Cardiac muscle cell (in vitro differentiated cells and primary cell): ENCODE results near the gene GYG2. TPM values are rescaled to one million over a fixed set of nuclear protein-coding genes. Genes with fewer than 3 reads are reported as not detected.

Experiments
- DNase-seq, 2 donors: peaks; one replicate each; pipeline versions ENCODE4 v3.0.0 to v3.0.0-alpha.2; 2010 to 2017; ENCODE audit warnings: low read depth in 1 of 2, low spot score in 1 of 2
- H3K27ac ChIP-seq: fragments of 200-600 bp; sonication (generic); 2 replicates; pipeline ENCODE4 v1.5.1; 2016
- H3K27me3 ChIP-seq: fragments of 200-600 bp; sonication (generic); 2 replicates; pipeline ENCODE4 v1.6.0; 2016; ENCODE audit warnings: control low read depth
- H3K36me3 ChIP-seq: fragments of 200-600 bp; sonication (generic); 2 replicates; pipeline ENCODE4 v1.5.1; 2016; ENCODE audit warnings: control low read depth
- H3K4me1 ChIP-seq: fragments of 200-600 bp; sonication (generic); 2 replicates; pipeline ENCODE4 v1.8.1; 2017; ENCODE audit warnings: low read depth, mild to moderate bottlenecking, mixed run types
- H3K4me3 ChIP-seq: fragments of 200-600 bp; sonication (generic); 2 replicates; pipeline ENCODE4 v1.5.1; 2016; ENCODE audit warnings: mild to moderate bottlenecking
- H3K9me3 ChIP-seq: fragments of 200-600 bp; sonication (generic); 2 replicates; pipeline ENCODE4 v1.5.1; 2017; ENCODE audit warnings: low read depth, mild to moderate bottlenecking, control low read depth
- polyA plus RNA-seq: library from polyadenylated mRNA; unstranded; fragments of >200 nt; fragmentation: Nextera tagmentation; extraction: Ambion mirVana; gene quantifications from 2 replicates; pipeline ENCODE4 v1.2.1, GENCODE V29; 2016
- total RNA-seq: library from RNA; depleted of rRNA; stranded (reverse); fragments of >200 nt; gene quantifications from 2 replicates; pipeline ENCODE4 v1.2.3, GENCODE V29; 2016
- TF ChIP-seq, protein P1 (sequence below): IDR thresholded peaks from 2 replicates; pipeline ENCODE4 v1.5.1; 2012; ENCODE audit warnings: low read depth, mild to moderate bottlenecking, low read length

Gene GYG2
- total and polyA plus RNA-seq, 2 experiments from 2014 or later: 58.0 to 58.4 TPM

DNA sequence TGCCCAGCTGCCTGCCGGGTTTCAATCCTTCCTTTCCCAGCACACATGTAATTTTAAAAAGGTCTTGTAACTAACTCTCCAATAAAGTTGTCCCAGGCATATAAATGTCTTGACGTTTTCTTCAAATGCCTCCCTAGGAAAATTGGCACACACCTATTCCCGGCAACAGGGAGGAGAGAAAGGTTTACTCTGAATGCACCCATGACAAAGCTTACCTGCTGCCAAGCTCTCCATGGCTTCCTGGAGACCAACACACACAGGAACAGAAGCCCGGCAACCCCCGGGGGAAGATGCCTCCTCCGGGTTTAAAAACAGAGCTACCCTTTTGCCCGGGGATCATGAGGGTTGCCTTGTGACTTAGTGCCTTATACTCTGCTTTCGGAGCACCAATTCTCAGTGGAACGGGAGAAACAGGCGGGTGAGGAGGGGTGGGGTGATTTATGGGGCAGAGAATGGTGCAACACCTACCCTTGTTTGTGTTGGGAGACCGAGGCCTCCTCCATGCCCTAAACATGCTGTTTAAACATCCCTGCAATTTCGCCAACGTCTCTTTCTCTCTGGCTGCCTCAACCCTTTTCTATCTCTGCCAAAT, 4.8 kb upstream of the GYG2 start:
- no peaks in the 10 kb centered on the region for H3K4me1 ChIP-seq
- H3K27ac ChIP-seq: no peak overlapping the region
- no peaks in the 10 kb centered on the region for H3K36me3 ChIP-seq
- H3K27me3 ChIP-seq: no peaks in the 10 kb centered on the region
- DNase-seq: no peak
- no peak overlapping the region for H3K4me3 ChIP-seq
- no peaks in the 10 kb centered on the region for H3K9me3 ChIP-seq
- TF ChIP-seq, protein P1, sequence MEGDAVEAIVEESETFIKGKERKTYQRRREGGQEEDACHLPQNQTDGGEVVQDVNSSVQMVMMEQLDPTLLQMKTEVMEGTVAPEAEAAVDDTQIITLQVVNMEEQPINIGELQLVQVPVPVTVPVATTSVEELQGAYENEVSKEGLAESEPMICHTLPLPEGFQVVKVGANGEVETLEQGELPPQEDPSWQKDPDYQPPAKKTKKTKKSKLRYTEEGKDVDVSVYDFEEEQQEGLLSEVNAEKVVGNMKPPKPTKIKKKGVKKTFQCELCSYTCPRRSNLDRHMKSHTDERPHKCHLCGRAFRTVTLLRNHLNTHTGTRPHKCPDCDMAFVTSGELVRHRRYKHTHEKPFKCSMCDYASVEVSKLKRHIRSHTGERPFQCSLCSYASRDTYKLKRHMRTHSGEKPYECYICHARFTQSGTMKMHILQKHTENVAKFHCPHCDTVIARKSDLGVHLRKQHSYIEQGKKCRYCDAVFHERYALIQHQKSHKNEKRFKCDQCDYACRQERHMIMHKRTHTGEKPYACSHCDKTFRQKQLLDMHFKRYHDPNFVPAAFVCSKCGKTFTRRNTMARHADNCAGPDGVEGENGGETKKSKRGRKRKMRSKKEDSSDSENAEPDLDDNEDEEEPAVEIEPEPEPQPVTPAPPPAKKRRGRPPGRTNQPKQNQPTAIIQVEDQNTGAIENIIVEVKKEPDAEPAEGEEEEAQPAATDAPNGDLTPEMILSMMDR: no peak

GRCh38 chrX:2824886-2825285, 3.8 kb upstream of the GYG2 start:
- Histone ChIP-seq H3K36me3 (no peaks in the 10 kb centered on the region), H3K4me1 (no peaks in the 10 kb centered on the region), H3K4me3 (no peak overlapping the region), H3K9me3 (no peaks in the 10 kb centered on the region), H3K27me3 (no peaks in the 10 kb centered on the region), H3K27ac (no peak overlapping the region)
- no peak for DNase-seq
- TF ChIP-seq, protein P1: no peak

GRCh38 chrX:2828959-2829411, 255 bp downstream of the GYG2 start:
- Histone ChIP-seq H3K4me3 (peak overlapping the region; percentile 72), H3K27ac (no peak overlapping the region)

DNA sequence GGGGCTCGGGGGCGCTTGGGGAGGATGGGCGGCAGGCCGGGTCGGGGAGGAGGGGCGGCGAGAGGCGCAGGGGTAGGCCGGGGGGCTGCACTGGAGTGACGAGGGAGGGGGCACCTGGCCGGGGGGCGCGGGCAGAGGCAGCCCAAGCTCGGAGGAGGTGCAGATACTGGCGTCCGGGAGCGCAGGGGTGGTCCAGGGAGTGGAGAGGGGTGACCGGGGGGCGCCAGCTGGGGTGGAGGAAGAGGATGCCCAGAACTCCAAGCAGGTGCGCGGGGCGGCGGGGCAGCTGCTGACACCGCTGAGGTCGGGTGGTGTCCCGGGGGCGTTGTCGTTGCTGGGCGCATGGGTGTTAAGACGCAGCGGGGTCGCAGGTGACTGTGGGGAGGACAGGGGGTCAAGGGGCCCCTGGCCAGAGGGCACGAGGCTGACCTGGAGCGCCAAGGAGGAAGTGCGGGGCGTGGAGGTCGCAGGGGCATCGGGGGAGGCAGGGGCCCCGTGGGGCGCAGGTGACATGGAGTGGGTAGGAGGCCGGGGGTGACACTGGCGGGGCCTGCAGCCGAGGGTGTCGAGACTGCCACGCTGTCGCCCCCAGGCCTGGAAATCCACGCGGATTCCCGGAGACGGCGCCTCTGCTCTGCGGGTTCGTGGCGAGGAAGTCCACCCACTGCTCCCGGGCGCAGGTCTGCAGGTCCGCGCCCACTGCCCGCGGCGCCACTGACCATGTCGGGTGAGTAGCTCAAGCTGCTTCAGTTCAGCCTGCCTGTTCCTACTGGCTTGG, 928 bp downstream of the GYG2 start:
- H3K9me3 ChIP-seq: no peaks in the 10 kb centered on the region
- H3K4me1 ChIP-seq: no peaks in the 10 kb centered on the region
- TF ChIP-seq, protein P1: no peak
- no peak for DNase-seq
- peak overlapping the region; percentile 72 for H3K4me3 ChIP-seq
- H3K36me3 ChIP-seq: no peaks in the 10 kb centered on the region
- no peaks in the 10 kb centered on the region for H3K27me3 ChIP-seq
- no peak overlapping the region for H3K27ac ChIP-seq

More at GRCh38 chrX:2828959-2829411, 255 bp downstream of the GYG2 start:
- H3K36me3 ChIP-seq: no peaks in the 10 kb centered on the region
- DNase-seq: peak in 1 of 2 donors; percentile 63
- no peaks in the 10 kb centered on the region for H3K9me3 ChIP-seq
- TF ChIP-seq, protein P1: no peak
- no peaks in the 10 kb centered on the region for H3K27me3 ChIP-seq
- H3K4me1 ChIP-seq: no peaks in the 10 kb centered on the region

DNA sequence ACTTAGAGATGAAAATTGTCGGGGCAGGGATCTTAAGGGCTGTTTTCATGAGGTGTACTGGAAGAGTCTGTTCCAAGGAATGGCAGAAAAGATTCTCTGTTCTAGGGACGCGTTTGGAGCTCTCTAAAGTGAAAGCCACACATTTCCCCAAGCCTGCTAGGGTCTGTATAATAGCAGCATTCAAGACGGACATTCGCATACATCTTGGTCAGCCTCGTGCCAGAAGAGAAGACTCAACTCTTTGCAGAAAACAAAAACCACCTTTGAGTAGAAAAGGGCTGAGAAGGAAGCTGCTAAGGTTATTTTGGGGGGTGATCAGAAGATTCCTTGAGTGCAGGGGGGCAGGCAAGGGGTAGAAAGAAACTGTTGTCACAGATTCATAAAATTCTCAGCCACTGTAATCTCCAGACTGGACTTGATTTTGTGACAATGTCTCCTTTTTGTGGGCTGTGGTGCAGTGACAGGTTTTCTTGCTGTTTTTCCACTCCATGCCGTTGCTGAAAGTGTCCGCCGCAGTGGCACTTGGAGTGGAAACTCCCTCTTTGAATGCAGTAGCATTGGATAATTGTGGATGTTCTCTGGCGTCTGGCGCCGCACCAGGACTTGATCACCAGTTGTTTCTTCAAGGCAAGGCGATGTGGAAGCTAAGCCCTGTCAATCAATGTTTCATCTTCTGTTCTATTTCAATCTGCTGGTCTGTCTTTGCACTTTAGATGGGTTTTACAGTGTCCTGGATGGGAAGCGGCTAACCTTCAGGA, 2.9 kb downstream of the GYG2 start:
- Histone ChIP-seq H3K9me3 (no peaks in the 10 kb centered on the region), H3K27ac (no peak overlapping the region), H3K36me3 (no peaks in the 10 kb centered on the region), H3K27me3 (no peaks in the 10 kb centered on the region), H3K4me3 (no peak overlapping the region), H3K4me1 (no peaks in the 10 kb centered on the region)
- TF ChIP-seq, protein P1: no peak
- no peak for DNase-seq
